H9 (cell line): ENCODE data around the gene ATF4. TPM values are rescaled to one million over a fixed set of nuclear protein-coding genes. Genes with fewer than 3 reads are reported as not detected.

Experiments used
- DNase-seq: peaks from one replicate; pipeline ENCODE4 v3.0.0-alpha.2; 2017
- H2AFZ ChIP-seq: one replicate; pipeline ENCODE4 v1.6.1; 2013; ENCODE audit warnings: mild to moderate bottlenecking, low read length, control low read depth, moderate library complexity
- H2AK5ac ChIP-seq: 2 replicates; pipeline ENCODE4 v1.6.1; 2013; ENCODE audit warnings: low read length, control low read depth, mixed read lengths; ENCODE audit not compliant: insufficient read length
- H2BK120ac ChIP-seq: one replicate; pipeline ENCODE4 v1.6.1; 2013; ENCODE audit warnings: low read depth, mild to moderate bottlenecking, low read length, control low read depth, inconsistent platforms; ENCODE audit not compliant: poor library complexity, severe bottlenecking
- H2BK12ac ChIP-seq: 2 replicates; pipeline ENCODE4 v1.6.1; 2013; ENCODE audit warnings: low read length, control low read depth, mixed read lengths, low read depth; ENCODE audit not compliant: insufficient read length
- H2BK15ac ChIP-seq: 2 replicates; pipeline ENCODE4 v1.6.1; 2013; ENCODE audit warnings: low read depth, low read length, control low read depth
- H2BK20ac ChIP-seq: one replicate; pipeline ENCODE4 v1.6.1; 2013; ENCODE audit warnings: low read depth, mild to moderate bottlenecking, low read length, control low read depth, inconsistent platforms; ENCODE audit not compliant: poor library complexity, severe bottlenecking
- H2BK5ac ChIP-seq: 2 replicates; pipeline ENCODE4 v1.6.1; 2013; ENCODE audit warnings: low read length, control low read depth, mixed read lengths; ENCODE audit not compliant: insufficient read length
- H3K14ac ChIP-seq: 2 replicates; pipeline ENCODE4 v1.6.1; 2013; ENCODE audit warnings: low read length, control low read depth; ENCODE audit not compliant: insufficient read depth
- H3K18ac ChIP-seq: 2 replicates; pipeline ENCODE4 v1.6.1; 2013; ENCODE audit warnings: low read depth, mild to moderate bottlenecking, mixed read lengths, low read length, control low read depth; ENCODE audit not compliant: insufficient read length
- H3K23ac ChIP-seq: 2 replicates; pipeline ENCODE4 v1.6.1; 2013; ENCODE audit warnings: low read length, control low read depth, mixed read lengths, low read depth; ENCODE audit not compliant: insufficient read length
- H3K23me2 ChIP-seq: 2 replicates; pipeline ENCODE4 v1.6.1; 2013; ENCODE audit warnings: low read depth, mild to moderate bottlenecking, mixed read lengths, low read length, control low read depth; ENCODE audit not compliant: insufficient read length, poor library complexity, severe bottlenecking
- H3K27ac ChIP-seq: 2 replicates; pipeline ENCODE4 v1.5.1; 2013; ENCODE audit warnings: low read length, control low read depth, mixed read lengths, low read depth; ENCODE audit not compliant: insufficient read length
- H3K27me3 ChIP-seq: 2 replicates; pipeline ENCODE4 v1.6.1; 2013; ENCODE audit warnings: low read length, control low read depth, inconsistent platforms; ENCODE audit not compliant: insufficient read depth
- H3K4ac ChIP-seq: 2 replicates; pipeline ENCODE4 v1.6.1; 2013; ENCODE audit warnings: low read depth, mild to moderate bottlenecking, control low read depth, inconsistent platforms, low read length, moderate library complexity
- H3K4me1 ChIP-seq: 2 replicates; pipeline ENCODE4 v1.6.1; 2013; ENCODE audit warnings: low read length, control low read depth, inconsistent platforms; ENCODE audit not compliant: insufficient read depth
- H3K4me2 ChIP-seq: 2 replicates; pipeline ENCODE4 v1.6.1; 2013; ENCODE audit warnings: low read length, control low read depth, mixed read lengths; ENCODE audit not compliant: insufficient read length, insufficient read depth
- H3K56ac ChIP-seq: 2 replicates; pipeline ENCODE4 v1.6.1; 2013; ENCODE audit warnings: low read depth, mild to moderate bottlenecking, mixed read lengths, low read length, control low read depth; ENCODE audit not compliant: insufficient read length
- H3K79me1 ChIP-seq: 2 replicates; pipeline ENCODE4 v1.6.1; 2013; ENCODE audit warnings: low read depth, mild to moderate bottlenecking, moderate library complexity, low read length, control low read depth, inconsistent platforms; ENCODE audit not compliant: insufficient read depth, poor library complexity, severe bottlenecking
- H3K79me2 ChIP-seq: 2 replicates; pipeline ENCODE4 v1.6.1; 2013; ENCODE audit warnings: low read length, control low read depth, inconsistent platforms; ENCODE audit not compliant: insufficient read depth
- H3K9ac ChIP-seq: 2 replicates; pipeline ENCODE4 v1.6.1; 2013; ENCODE audit warnings: low read length, control low read depth, mixed read lengths; ENCODE audit not compliant: insufficient read length; ENCODE audit errors: extremely low read depth
- H3K9me3 ChIP-seq: one replicate; pipeline ENCODE4 v1.6.1; 2013; ENCODE audit warnings: low read depth, low read length, inconsistent platforms; ENCODE audit not compliant: control insufficient read depth
- H3T11ph ChIP-seq: one replicate; pipeline ENCODE4 v1.6.1; 2013; ENCODE audit warnings: mild to moderate bottlenecking, low read length, control low read depth, inconsistent platforms
- H4K20me1 ChIP-seq: one replicate; pipeline ENCODE4 v1.6.1; 2013; ENCODE audit not compliant: control insufficient read depth, insufficient read length, insufficient read depth
- H4K5ac ChIP-seq: 2 replicates; pipeline ENCODE4 v1.6.1; 2013; ENCODE audit warnings: low read depth, mild to moderate bottlenecking, mixed read lengths, low read length, control low read depth; ENCODE audit not compliant: insufficient read length
- H4K8ac ChIP-seq: replicated peaks from 2 replicates; pipeline ENCODE4 v1.6.1; 2013; ENCODE audit warnings: low read length, control low read depth, mixed read lengths, low read depth; ENCODE audit not compliant: insufficient read length
- H4K91ac ChIP-seq: 2 replicates; pipeline ENCODE4 v1.6.1; 2013; ENCODE audit warnings: low read depth, mild to moderate bottlenecking, moderate library complexity, mixed read lengths, low read length, control low read depth; ENCODE audit not compliant: insufficient read length
- H3K27ac Mint-ChIP-seq, 3 experiments: 2 replicates in 2 of 3; 3 replicates in 1 of 3; pipeline ENCODE4 v1.8.0; 2020 to 2021; ENCODE audit warnings: mixed read lengths in 3 of 3, mild to moderate bottlenecking in 1 of 3, moderate library complexity in 1 of 3
- H3K27me3 Mint-ChIP-seq: 2 replicates; pipeline ENCODE4 v1.8.0; 2021; ENCODE audit warnings: low read depth, mild to moderate bottlenecking, moderate library complexity, mixed read lengths
- H3K36me3 Mint-ChIP-seq, 3 experiments: 2 replicates in 2 of 3; 3 replicates in 1 of 3; pipeline ENCODE4 v1.8.0; 2020 to 2021; ENCODE audit warnings: low read depth in 3 of 3, mixed read lengths in 3 of 3; ENCODE audit not compliant: insufficient read depth in 1 of 3
- H3K4me1 Mint-ChIP-seq, 2 experiments: 2 replicates each; pipeline ENCODE4 v1.8.0; 2020; ENCODE audit warnings: mixed read lengths in 2 of 2
- H3K4me3 Mint-ChIP-seq, 2 experiments: 2 replicates in 1 of 2; 3 replicates in 1 of 2; pipeline ENCODE4 v1.8.0; 2020 to 2021; ENCODE audit warnings: mild to moderate bottlenecking in 2 of 2, mixed read lengths in 2 of 2, moderate library complexity in 1 of 2
- H3K9me3 Mint-ChIP-seq, 2 experiments: 2 replicates in 1 of 2; 3 replicates in 1 of 2; pipeline ENCODE4 v1.8.0; 2020; ENCODE audit warnings: mild to moderate bottlenecking in 2 of 2, mixed read lengths in 2 of 2, moderate library complexity in 1 of 2
- CTCF ChIP-seq: fragments of 200-600 bp; sonication (generic); conservative IDR thresholded peaks from 3 replicates; pipeline ENCODE4 v1.8.0; 2021; ENCODE audit warnings: antibody characterized with exemption, mild to moderate bottlenecking
- WGBS: extraction: QIAGEN DNeasy Blood & Tissue Kit; methylation state at CpG from one replicate; pipeline ENCODE4 v1.1.7; 2013; ENCODE audit warnings: missing lambda C conversion rate, low lambda C conversion rate, mixed read lengths; ENCODE audit not compliant: insufficient read length; ENCODE audit errors: extremely low coverage; 5-methylcytosine and 5-hydroxymethylcytosine counted together
- total RNA-seq: library from RNA; stranded (reverse); gene quantifications from 2 replicates; pipeline ENCODE4 v1.2.1, GENCODE V29; 2021

ATF4 gene
- total RNA-seq, 1 experiment from 2014 or later, result 455 TPM

- H3K23ac ChIP-seq, result no peak overlapping the region
- no peak overlapping the region for H3K56ac ChIP-seq
- H3K79me1 ChIP-seq, result no peaks in the 10 kb centered on the region
- no peak overlapping the region for H4K91ac ChIP-seq
- no peak overlapping the region for H3K4me2 ChIP-seq
- H3K27ac Mint-ChIP-seq, result 0 out of 7 replicates have a peak overlapping the region, but pooled peaks of 1 of the 3 experiments have one; percentile 11
- H3K4me3 Mint-ChIP-seq, result no peak overlapping the region
- H3K23me2 ChIP-seq, result no peaks in the 10 kb centered on the region
- no peak overlapping the region for H3K18ac ChIP-seq
- H3K36me3 Mint-ChIP-seq, result no peaks in the 10 kb centered on the region
- no peaks in the 10 kb centered on the region for H3K9me3 Mint-ChIP-seq
- peak; percentile 86 for DNase-seq
- H2AK5ac ChIP-seq, result no peak overlapping the region
- no peak overlapping the region for H4K5ac ChIP-seq
- H3K4me1 ChIP-seq, result peaks cover 3% of the 10 kb centered on the region; the same call in 1 of the 2 replicates
- H3K27me3 Mint-ChIP-seq, result peaks cover 9% of the 10 kb centered on the region
- H3K14ac ChIP-seq, result no peak overlapping the region
- no peaks in the 10 kb centered on the region for H3K79me2 ChIP-seq
- peaks cover 49 to 64% of the 10 kb centered on the region in 2 experiments for H3K4me1 Mint-ChIP-seq
- H2BK5ac ChIP-seq, result no peak overlapping the region
- H2AFZ ChIP-seq, result no peak overlapping the region
- H3K9me3 ChIP-seq, result no peaks in the 10 kb centered on the region
- H4K20me1 ChIP-seq, result no peaks in the 10 kb centered on the region
- no peak overlapping the region for H2BK20ac ChIP-seq
- H4K8ac ChIP-seq, result no peak overlapping the region
- no peak overlapping the region for H2BK12ac ChIP-seq
- no peak overlapping the region for H3T11ph ChIP-seq
- H3K9ac ChIP-seq, result no peak overlapping the region
- H3K27me3 ChIP-seq, result no peaks in the 10 kb centered on the region
- H2BK15ac ChIP-seq, result no peak overlapping the region
- H3K4ac ChIP-seq, result no peak overlapping the region
- H2BK120ac ChIP-seq, result no peak overlapping the region
- no CpG with 5 or more reads among the region's 11 CpGs for WGBS
- no peak for TF ChIP-seq CTCF
- no peak overlapping the region for H3K27ac ChIP-seq
Observed at GRCh38 chr22:39474351-39475111, 45.8 kb upstream of the ATF4 start.
